Measurements from ENCODE around the gene TNRC6B. TPM values are rescaled to one million over a fixed set of nuclear protein-coding genes. Genes with fewer than 3 reads are reported as not detected.

The TNRC6B gene, protein sequence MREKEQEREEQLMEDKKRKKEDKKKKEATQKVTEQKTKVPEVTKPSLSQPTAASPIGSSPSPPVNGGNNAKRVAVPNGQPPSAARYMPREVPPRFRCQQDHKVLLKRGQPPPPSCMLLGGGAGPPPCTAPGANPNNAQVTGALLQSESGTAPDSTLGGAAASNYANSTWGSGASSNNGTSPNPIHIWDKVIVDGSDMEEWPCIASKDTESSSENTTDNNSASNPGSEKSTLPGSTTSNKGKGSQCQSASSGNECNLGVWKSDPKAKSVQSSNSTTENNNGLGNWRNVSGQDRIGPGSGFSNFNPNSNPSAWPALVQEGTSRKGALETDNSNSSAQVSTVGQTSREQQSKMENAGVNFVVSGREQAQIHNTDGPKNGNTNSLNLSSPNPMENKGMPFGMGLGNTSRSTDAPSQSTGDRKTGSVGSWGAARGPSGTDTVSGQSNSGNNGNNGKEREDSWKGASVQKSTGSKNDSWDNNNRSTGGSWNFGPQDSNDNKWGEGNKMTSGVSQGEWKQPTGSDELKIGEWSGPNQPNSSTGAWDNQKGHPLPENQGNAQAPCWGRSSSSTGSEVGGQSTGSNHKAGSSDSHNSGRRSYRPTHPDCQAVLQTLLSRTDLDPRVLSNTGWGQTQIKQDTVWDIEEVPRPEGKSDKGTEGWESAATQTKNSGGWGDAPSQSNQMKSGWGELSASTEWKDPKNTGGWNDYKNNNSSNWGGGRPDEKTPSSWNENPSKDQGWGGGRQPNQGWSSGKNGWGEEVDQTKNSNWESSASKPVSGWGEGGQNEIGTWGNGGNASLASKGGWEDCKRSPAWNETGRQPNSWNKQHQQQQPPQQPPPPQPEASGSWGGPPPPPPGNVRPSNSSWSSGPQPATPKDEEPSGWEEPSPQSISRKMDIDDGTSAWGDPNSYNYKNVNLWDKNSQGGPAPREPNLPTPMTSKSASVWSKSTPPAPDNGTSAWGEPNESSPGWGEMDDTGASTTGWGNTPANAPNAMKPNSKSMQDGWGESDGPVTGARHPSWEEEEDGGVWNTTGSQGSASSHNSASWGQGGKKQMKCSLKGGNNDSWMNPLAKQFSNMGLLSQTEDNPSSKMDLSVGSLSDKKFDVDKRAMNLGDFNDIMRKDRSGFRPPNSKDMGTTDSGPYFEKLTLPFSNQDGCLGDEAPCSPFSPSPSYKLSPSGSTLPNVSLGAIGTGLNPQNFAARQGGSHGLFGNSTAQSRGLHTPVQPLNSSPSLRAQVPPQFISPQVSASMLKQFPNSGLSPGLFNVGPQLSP (N-terminal part only)
- total RNA-seq: 26.4 and 33.9 TPM in 2 replicates

DNA sequence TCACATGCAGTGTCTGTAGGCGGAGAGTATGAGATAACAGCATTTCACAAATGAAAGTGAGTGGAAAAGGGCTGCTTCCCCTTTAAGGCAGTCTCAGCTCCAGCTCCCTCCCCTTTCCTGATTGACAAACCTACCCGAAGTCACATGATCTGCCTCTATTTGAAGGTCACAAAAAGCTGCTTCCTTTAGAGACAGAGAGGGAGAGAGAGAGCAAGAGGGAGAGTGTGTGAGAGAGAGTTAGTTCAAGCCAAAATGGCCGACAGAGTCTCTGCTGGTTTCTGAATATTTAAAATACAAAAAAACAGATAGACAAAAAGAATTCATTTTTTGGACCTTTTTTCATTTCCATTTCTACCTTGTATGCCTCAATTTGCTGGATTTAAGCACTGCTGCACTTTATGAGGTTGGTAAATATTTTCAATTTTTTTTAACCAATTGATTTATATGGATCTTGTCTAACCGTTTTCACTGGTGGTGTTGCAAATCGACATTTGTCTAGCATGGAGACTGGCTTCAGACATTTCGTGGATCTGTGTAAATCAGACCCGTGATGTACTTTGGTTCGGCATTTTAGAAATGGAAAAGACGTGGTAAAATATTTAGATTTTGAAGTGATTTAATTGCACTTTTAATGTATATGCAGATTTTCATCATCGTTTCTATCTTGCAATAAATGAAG, at the start of gene TNRC6B:
Gene TNRC6B (plus strand): TSS at position 188 of the 679 bp plus-strand sequence. CDS start 211 bp downstream, at position 399.
- Histone ChIP-seq H3K4me1 (ENCODE audit: insufficient read depth, low read length) (peaks cover 39% of the 10 kb centered on the region), H3K79me2 (ENCODE audit: insufficient read depth, low read length) (peaks cover 50% of the 10 kb centered on the region), H3K27me3 (ENCODE audit: insufficient read depth, low read length) (no peaks in the 10 kb centered on the region), H3K4me2 (ENCODE audit: insufficient read depth, low read length) (peak within 1 kb of the TSS; percentile 93), H4K20me1 (ENCODE audit: insufficient read depth, low read length) (peaks cover 21% of the 10 kb centered on the region), H3K9me3 (ENCODE audit: low read depth, low read length) (no peaks in the 10 kb centered on the region), H3K4me3 (ENCODE audit: insufficient read depth, low read length) (peak within 1 kb of the TSS; percentile 81), H2AFZ (ENCODE audit: low read length) (peak within 1 kb of the TSS; percentile 83), H3K36me3 (ENCODE audit: insufficient read depth, low read length) (no peaks in the 10 kb centered on the region), H3K27ac (ENCODE audit: low read depth, low read length) (peak within 1 kb of the TSS; percentile 91)
- peak; percentile 78 for DNase-seq (ENCODE audit: insufficient read length, low spot score, missing footprints)
- TF ChIP-seq, protein P1, sequence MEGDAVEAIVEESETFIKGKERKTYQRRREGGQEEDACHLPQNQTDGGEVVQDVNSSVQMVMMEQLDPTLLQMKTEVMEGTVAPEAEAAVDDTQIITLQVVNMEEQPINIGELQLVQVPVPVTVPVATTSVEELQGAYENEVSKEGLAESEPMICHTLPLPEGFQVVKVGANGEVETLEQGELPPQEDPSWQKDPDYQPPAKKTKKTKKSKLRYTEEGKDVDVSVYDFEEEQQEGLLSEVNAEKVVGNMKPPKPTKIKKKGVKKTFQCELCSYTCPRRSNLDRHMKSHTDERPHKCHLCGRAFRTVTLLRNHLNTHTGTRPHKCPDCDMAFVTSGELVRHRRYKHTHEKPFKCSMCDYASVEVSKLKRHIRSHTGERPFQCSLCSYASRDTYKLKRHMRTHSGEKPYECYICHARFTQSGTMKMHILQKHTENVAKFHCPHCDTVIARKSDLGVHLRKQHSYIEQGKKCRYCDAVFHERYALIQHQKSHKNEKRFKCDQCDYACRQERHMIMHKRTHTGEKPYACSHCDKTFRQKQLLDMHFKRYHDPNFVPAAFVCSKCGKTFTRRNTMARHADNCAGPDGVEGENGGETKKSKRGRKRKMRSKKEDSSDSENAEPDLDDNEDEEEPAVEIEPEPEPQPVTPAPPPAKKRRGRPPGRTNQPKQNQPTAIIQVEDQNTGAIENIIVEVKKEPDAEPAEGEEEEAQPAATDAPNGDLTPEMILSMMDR (IDR thresholded peaks at IDR 0.05; ENCODE audit: extremely low read depth, low read depth, low read length): no peak

DNA sequence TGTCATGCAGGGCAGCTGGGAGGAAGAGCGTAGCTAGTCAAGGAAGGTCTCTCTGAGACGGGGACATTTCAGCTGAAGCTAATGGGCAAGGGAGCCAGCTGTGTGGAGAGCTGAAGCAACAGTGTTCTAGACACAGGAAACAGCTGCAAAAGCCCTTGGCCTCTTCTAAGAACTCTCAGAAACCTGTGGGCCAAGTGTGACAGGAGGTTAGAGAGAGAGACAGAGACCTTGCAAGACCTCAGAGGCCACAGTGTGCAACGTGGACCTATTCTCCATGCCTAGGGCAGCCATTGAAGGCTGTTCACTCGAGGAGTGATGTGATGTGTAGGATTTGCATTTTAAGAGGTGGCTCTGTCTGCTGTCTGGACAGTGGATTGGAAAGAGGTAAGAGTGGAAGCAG, 48.7 kb upstream of the TNRC6B start:
- no peak overlapping the region for H2AFZ ChIP-seq (ENCODE audit: low read length)
- H3K36me3 ChIP-seq (ENCODE audit: insufficient read depth, low read length): no peaks in the 10 kb centered on the region
- H3K79me2 ChIP-seq (ENCODE audit: insufficient read depth, low read length): no peaks in the 10 kb centered on the region
- H3K9me3 ChIP-seq (ENCODE audit: low read depth, low read length): no peaks in the 10 kb centered on the region
- TF ChIP-seq, protein P1 (IDR thresholded peaks at IDR 0.05; ENCODE audit: extremely low read depth, low read depth, low read length): no peak
- H3K27ac ChIP-seq (ENCODE audit: low read depth, low read length): no peak overlapping the region
- DNase-seq (ENCODE audit: insufficient read length, low spot score, missing footprints): no peak
- H3K4me2 ChIP-seq (ENCODE audit: insufficient read depth, low read length): no peak overlapping the region
- H3K4me1 ChIP-seq (ENCODE audit: insufficient read depth, low read length): no peaks in the 10 kb centered on the region
- H4K20me1 ChIP-seq (ENCODE audit: insufficient read depth, low read length): no peaks in the 10 kb centered on the region
- no peak overlapping the region for H3K4me3 ChIP-seq (ENCODE audit: insufficient read depth, low read length)
- H3K27me3 ChIP-seq (ENCODE audit: insufficient read depth, low read length): no peaks in the 10 kb centered on the region

DNA sequence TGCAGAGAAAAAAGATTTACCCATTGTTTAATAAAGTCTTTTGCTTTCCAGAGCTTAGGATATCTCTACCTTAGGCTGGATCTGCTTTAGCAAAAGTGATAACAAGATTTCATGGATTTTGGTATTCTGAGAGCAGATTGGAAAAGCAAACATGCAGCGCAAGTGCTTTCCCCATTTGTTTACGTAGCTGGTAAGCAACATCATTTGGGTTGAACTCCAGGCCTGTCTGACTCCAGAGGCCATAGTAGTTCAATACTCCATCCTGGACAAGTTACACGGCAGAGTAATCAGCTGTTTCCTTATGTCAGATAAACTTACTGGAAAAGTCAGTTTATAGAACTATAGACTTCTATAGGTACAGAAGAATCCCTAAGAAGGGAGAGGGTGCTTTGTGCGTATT, 40.6 kb upstream of the TNRC6B start:
- Histone ChIP-seq H3K36me3 (ENCODE audit: insufficient read depth, low read length) (no peaks in the 10 kb centered on the region), H3K4me1 (ENCODE audit: insufficient read depth, low read length) (no peaks in the 10 kb centered on the region), H3K4me3 (ENCODE audit: insufficient read depth, low read length) (no peak overlapping the region), H3K4me2 (ENCODE audit: insufficient read depth, low read length) (no peak overlapping the region), H3K27me3 (ENCODE audit: insufficient read depth, low read length) (no peaks in the 10 kb centered on the region), H3K27ac (ENCODE audit: low read depth, low read length) (no peak overlapping the region), H4K20me1 (ENCODE audit: insufficient read depth, low read length) (no peaks in the 10 kb centered on the region), H3K9me3 (ENCODE audit: low read depth, low read length) (no peaks in the 10 kb centered on the region), H2AFZ (ENCODE audit: low read length) (no peak overlapping the region), H3K79me2 (ENCODE audit: insufficient read depth, low read length) (no peaks in the 10 kb centered on the region)
- no peak for DNase-seq (ENCODE audit: insufficient read length, low spot score, missing footprints)
- TF ChIP-seq, protein P1 (IDR thresholded peaks at IDR 0.05; ENCODE audit: extremely low read depth, low read depth, low read length): no peak
